ENCODE data around the gene RCC1. TPM values are rescaled to one million over a fixed set of nuclear protein-coding genes. Genes with fewer than 3 reads are reported as not detected.

Gene RCC1
- total RNA-seq (10 to 100 TPM; 13.2 to 25.6 (median 17.4) TPM), polyA plus RNA-seq (10 to 100 TPM; 16.7 to 34.3 TPM)
- long read RNA-seq, donor 1, transcript RCC1-204 (12 exons, 2,715 nt), result major isoform, 14 of 154 reads
- long read RNA-seq, donor 1, transcript RCC1-213 (14 exons, 2,686 nt), result minor isoform, 8 of 154 reads
- long read RNA-seq, donor 1, partial matches to known transcripts, result 10 of 154 reads
- long read RNA-seq, donor 1, other reads (novel, unspliced or antisense), result 116 of 154 reads
- long read RNA-seq, donor 2, transcript RCC1-202 (10 exons, 2,424 nt), result major isoform, 5 of 107 reads
- long read RNA-seq, donor 2, partial matches to known transcripts, result 32 of 107 reads
- long read RNA-seq, donor 2, other reads (novel, unspliced or antisense), result 69 of 107 reads
- long read RNA-seq, donor 3, transcript RCC1-202 (10 exons, 2,424 nt), result major isoform, 6 of 28 reads
- long read RNA-seq, donor 3, partial matches to known transcripts, result 2 of 28 reads
- long read RNA-seq, donor 3, other reads (novel, unspliced or antisense), result 20 of 28 reads

GRCh38 chr1:28505406-28506187, at the start of gene RCC1:
Gene RCC1, plus strand, starts transcription at chr1:28506043. Its CDS starts 23,824 bp downstream, at chr1:28529867.
- intact Hi-C loops (cut with DNase I), result no loop called here
- Histone ChIP-seq H3K9me3 (no peaks in the 10 kb centered on the region), H3K36me3 (no peaks in the 10 kb centered on the region), H3K27me3 (no peaks in the 10 kb centered on the region), H3K4me3 (peak within 1 kb of the TSS; percentile 75), H3K27ac (peak within 1 kb of the TSS in 1 of 2 donors; percentile 39), H3K4me1 (ENCODE audit: insufficient read depth) (peaks cover 13% of the 10 kb centered on the region)
- peak; percentile 78 for TF ChIP-seq EP300 (IDR thresholded peaks at IDR 0.05)
- TF ChIP-seq CTCF (IDR thresholded peaks at IDR 0.05), result no peak
- TF ChIP-seq POLR2A (IDR thresholded peaks at IDR 0.05), result peak; percentile 96
- 1 to 2% (median 2%) methylated on average over 41 of the region's 41 CpGs for WGBS, 3 donors
- peak; percentile 95 to 98 (median 96) for DNase-seq

- H3K4me3 ChIP-seq, result no peak overlapping the region
- no peak overlapping the region for H3K27ac ChIP-seq
- H3K36me3 ChIP-seq, result no peaks in the 10 kb centered on the region
- H3K9me3 ChIP-seq, result no peaks in the 10 kb centered on the region
- no peak for DNase-seq
- no peaks in the 10 kb centered on the region for H3K27me3 ChIP-seq
- 53 to 54% (median 53%) methylated on average over 5 of the region's 5 CpGs for WGBS, 3 donors
- no peaks in the 10 kb centered on the region for H3K4me1 ChIP-seq (ENCODE audit: insufficient read depth)
- TF ChIP-seq CTCF (IDR thresholded peaks at IDR 0.05) (no peak), POLR2A (IDR thresholded peaks at IDR 0.05) (no peak), EP300 (IDR thresholded peaks at IDR 0.05) (no peak)
- intact Hi-C loops (cut with DNase I), result no loop called here
Measured at GRCh38 chr1:28456078-28456477, 49.8 kb upstream of the RCC1 start.

- no peaks in the 10 kb centered on the region for H3K27me3 ChIP-seq
- intact Hi-C loops (cut with DNase I), result no loop called here
- no peaks in the 10 kb centered on the region for H3K36me3 ChIP-seq
- H3K4me1 ChIP-seq (ENCODE audit: insufficient read depth), result no peaks in the 10 kb centered on the region
- H3K27ac ChIP-seq, result no peak overlapping the region
- no peak for DNase-seq
- 90 to 93% (median 93%) methylated on average over 1 of the region's 1 CpG for WGBS, 3 donors
- H3K9me3 ChIP-seq, result no peaks in the 10 kb centered on the region
- H3K4me3 ChIP-seq, result no peak overlapping the region
- TF ChIP-seq CTCF (IDR thresholded peaks at IDR 0.05) (no peak), EP300 (IDR thresholded peaks at IDR 0.05) (no peak), POLR2A (IDR thresholded peaks at IDR 0.05) (no peak)
Measured at GRCh38 chr1:28457678-28458077, 48.2 kb upstream of the RCC1 start.
